ENCODE measurements around the gene PNLIPRP1.

GRCh38 chr10:116574797-116575196, 16.0 kb upstream of the PNLIPRP1 start:
- TF ChIP-seq, protein P1, sequence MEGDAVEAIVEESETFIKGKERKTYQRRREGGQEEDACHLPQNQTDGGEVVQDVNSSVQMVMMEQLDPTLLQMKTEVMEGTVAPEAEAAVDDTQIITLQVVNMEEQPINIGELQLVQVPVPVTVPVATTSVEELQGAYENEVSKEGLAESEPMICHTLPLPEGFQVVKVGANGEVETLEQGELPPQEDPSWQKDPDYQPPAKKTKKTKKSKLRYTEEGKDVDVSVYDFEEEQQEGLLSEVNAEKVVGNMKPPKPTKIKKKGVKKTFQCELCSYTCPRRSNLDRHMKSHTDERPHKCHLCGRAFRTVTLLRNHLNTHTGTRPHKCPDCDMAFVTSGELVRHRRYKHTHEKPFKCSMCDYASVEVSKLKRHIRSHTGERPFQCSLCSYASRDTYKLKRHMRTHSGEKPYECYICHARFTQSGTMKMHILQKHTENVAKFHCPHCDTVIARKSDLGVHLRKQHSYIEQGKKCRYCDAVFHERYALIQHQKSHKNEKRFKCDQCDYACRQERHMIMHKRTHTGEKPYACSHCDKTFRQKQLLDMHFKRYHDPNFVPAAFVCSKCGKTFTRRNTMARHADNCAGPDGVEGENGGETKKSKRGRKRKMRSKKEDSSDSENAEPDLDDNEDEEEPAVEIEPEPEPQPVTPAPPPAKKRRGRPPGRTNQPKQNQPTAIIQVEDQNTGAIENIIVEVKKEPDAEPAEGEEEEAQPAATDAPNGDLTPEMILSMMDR (IDR thresholded peaks at IDR 0.05; ENCODE audit: poor library complexity, severe bottlenecking), result no peak
- no peak for TF ChIP-seq EZH2 (IDR thresholded peaks at IDR 0.05; ENCODE audit: borderline replicate concordance, insufficient read depth, low read length, poor library complexity, severe bottlenecking)
